LNCaP clone FGC (cell line): ENCODE data around the gene MZB1.
A peak's percentile ranks its signal among the peaks of the same experiment; 100 is the strongest.

Source experiments
- DNase-seq: peaks from one replicate; pipeline ENCODE4 v3.0.0-alpha.2; 2011; ENCODE audit warnings: low read depth
- H3K4me3 ChIP-seq: 2 replicates; pipeline ENCODE4 v1.5.1; 2011; ENCODE audit warnings: mild to moderate bottlenecking, low read depth, low read length, control low read depth
- TF ChIP-seq, protein P1 (sequence below): IDR thresholded peaks from 2 replicates; pipeline ENCODE4 v1.5.1; 2012; ENCODE audit warnings: mild to moderate bottlenecking; ENCODE audit not compliant: control insufficient read depth, insufficient read depth; ENCODE audit errors: extremely low read depth

MZB1 gene

GRCh38 chr5:139403787-139404483 lies 14.2 kb upstream of the MZB1 start, which contains the start of gene SPATA24:
TSS of gene SPATA24 (minus strand) at chr5:139404089. CDS start at chr5:139404060, 29 bp downstream.
- TF ChIP-seq, protein P1, sequence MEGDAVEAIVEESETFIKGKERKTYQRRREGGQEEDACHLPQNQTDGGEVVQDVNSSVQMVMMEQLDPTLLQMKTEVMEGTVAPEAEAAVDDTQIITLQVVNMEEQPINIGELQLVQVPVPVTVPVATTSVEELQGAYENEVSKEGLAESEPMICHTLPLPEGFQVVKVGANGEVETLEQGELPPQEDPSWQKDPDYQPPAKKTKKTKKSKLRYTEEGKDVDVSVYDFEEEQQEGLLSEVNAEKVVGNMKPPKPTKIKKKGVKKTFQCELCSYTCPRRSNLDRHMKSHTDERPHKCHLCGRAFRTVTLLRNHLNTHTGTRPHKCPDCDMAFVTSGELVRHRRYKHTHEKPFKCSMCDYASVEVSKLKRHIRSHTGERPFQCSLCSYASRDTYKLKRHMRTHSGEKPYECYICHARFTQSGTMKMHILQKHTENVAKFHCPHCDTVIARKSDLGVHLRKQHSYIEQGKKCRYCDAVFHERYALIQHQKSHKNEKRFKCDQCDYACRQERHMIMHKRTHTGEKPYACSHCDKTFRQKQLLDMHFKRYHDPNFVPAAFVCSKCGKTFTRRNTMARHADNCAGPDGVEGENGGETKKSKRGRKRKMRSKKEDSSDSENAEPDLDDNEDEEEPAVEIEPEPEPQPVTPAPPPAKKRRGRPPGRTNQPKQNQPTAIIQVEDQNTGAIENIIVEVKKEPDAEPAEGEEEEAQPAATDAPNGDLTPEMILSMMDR = no peak
- peak; percentile 87 for DNase-seq
- peak within 1 kb of the TSS; percentile 53 for H3K4me3 ChIP-seq

DNA sequence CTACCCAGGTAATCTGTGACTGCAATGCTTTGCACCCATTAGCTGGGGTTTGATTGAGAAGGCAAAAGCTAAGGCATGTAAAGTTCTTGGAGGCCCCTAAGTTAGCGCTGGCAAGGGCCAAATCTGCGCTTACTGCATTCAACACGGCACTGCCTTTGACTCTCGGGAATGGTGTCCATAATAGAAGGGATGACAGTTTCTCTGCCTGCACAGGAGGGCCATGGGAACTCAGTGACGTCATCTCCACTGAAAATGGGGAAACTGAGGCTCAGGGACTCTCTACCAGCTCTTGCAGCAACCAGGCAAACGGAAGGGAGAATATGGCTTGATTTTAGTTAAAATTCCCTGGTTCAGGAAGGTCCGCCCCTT lies 13.7 kb upstream of the MZB1 start:
- TF ChIP-seq, protein P1 = no peak
- no peak for DNase-seq
- peak overlapping the region; percentile 53 for H3K4me3 ChIP-seq

GRCh38 chr5:139402561-139403158 lies 12.9 kb upstream of the MZB1 start:
- TF ChIP-seq, protein P1 = peak; percentile 66
- H3K4me3 ChIP-seq = peak overlapping the region; percentile 53
- no peak for DNase-seq

DNA sequence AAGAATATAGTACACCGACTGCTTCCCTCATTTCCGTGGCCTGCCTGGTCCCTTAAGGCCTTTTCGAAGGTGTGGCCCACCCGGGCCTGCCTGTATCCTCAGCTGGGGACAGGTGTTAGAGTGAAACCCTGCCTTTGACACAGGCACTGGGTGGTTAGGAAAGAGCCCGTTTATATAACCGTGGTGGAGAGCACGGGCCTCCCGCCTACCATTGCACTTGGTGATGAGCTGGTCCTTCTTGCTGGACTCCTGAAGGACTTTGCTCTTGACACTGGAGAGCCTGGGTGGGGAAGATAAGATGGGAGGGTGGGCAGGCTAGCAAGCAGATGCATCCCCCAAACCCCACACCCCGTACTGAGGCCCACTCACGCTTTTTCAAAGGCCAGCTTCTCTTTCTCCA lies 11.8 kb upstream of the MZB1 start:
- no peak overlapping the region for H3K4me3 ChIP-seq
- TF ChIP-seq, protein P1 = no peak
- no peak for DNase-seq

DNA sequence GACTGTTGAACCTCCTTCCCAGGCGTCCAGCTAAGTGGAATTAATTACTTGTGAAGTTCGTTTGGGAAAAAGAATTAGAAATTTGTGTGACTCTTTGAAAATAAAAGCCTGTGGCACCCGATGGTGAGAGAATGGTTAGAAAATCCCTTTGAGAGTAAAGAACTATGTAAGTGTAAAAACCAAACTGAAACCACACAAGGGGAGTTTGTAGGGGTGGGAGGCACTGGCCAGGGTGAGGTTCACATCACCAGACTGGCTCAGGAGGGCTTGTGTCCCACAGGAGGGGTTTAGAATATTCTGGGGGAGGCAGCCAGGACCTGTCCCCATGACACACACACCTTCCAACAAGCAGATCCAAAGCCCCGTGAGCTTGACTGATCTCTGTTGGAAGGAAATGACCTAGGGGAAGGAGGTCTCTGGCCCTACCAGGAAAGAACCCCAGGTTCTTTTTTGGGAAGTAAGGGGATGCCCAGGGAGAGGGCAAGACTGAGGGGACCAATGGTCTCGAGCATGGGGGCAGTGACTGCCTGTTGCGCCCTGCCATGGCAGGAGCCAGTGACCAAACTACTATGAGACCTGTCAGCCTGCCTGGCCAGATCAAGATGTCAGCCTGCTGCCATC lies 9.9 kb upstream of the MZB1 start:
- DNase-seq = no peak
- no peak overlapping the region for H3K4me3 ChIP-seq
- TF ChIP-seq, protein P1 = no peak

GRCh38 chr5:139397921-139398320 lies 8.2 kb upstream of the MZB1 start:
- TF ChIP-seq, protein P1 = no peak
- DNase-seq = no peak
- no peak overlapping the region for H3K4me3 ChIP-seq
